Smooth muscle cell of the brain vasculature (primary cell): ENCODE data around the gene PLEKHD1.

Experiments used
- DNase-seq: peaks from one replicate; pipeline ENCODE4 v3.0.0-alpha.2; 2012; ENCODE audit warnings: low read depth, low spot score

The PLEKHD1 gene

DNA sequence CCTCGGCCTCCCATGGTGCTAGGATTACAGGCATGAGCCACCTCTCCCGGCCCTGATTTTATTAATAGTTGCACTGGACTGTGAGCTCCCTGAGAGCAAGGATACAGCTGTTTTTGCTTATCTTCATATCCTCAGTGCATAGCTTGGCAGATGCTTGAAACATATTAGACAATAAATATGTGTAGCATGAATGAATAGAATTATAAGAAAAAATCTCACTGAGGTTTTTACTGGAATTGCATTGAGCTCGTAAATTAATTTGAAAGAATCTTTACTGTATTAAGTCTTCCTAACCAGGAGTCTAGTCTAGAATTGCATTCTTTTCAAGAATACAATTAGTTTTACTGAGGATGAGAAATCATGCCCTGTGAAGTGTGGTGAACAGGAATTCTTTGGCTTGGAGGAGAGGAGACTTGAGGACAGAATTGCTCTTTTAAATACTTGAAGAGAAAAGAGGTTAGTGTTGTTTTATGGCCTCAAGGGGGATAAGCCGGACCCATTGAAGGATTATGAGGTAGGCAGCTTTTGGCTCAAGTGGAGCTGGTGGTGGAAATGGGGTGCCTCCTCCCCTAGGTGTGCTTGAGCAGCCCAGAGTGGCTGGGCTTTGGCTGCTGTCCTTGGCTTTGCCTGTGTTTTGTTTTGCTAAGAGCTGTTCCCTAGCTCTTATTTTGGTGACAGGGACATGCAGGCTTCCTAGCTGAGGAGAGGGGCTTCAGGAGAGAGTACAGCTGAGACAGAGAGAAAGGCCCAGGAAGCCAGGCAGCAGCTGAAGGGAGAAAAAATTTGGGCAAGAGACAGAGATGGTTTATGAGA is 34.0 kb downstream of the PLEKHD1 start:
- DNase-seq, result no peak

DNA sequence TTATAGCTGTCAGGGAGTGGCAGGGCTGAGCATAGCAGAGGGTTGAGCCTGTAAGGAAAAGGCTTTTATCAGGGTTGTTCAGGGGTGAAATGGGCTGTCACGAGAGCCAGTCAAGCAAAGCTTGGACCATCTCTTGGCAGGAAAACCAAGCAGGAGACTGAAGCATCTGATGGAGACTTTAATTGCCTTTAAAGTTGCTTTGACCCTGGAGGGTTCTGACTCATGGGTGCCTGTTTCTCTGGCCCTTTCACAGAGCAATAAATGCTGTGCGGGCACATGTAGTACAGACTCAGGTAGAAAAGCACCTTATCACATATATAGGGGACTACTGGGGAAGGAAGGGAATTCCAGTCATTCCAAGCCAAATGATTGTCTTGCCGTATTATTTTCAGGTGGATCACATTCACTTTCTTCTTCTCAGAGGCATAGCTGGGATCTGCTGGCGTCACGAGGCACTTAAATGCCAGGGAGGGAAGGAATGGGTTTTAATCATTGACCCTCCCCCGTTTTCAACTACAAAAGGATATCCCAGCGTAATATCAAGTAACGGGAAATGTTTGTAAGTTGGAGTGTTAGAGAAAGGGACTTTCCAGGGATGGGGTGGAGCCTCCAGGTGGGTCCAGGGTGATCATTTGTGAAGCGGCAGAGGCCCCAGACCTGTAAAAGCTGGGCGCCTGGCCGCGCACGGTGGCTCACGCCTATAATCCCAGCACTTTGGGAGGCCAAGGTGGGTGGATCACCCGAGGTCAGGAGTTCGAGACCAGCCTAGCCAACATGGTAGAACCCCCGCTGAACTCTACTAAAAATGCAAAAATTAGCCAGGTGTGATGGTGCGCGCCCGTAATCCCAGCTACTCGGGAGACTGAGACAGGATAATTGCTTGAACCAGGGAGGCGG is 34.9 kb downstream of the PLEKHD1 start:
- no peak for DNase-seq

DNA sequence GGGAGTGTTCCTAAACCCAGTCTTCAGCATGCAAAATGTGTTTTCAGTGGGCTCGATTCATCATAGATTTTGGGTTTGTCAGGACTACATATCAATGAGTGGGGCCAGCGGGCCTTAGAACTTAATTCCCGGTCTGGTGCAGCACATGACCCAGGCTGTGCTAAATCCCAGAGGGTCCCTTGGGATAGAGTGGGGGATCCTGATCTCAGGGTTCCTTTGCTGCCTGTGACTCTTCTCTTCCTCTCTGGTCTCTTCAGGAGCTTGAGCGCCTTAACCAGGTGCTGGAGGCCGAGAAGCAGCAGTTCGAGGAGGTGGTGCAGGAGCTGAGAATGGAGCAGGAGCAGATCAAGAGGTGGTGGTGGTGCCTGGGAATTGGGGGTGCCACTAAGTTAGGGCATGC is 37.5 kb downstream of the PLEKHD1 start:
- DNase-seq, result no peak

DNA sequence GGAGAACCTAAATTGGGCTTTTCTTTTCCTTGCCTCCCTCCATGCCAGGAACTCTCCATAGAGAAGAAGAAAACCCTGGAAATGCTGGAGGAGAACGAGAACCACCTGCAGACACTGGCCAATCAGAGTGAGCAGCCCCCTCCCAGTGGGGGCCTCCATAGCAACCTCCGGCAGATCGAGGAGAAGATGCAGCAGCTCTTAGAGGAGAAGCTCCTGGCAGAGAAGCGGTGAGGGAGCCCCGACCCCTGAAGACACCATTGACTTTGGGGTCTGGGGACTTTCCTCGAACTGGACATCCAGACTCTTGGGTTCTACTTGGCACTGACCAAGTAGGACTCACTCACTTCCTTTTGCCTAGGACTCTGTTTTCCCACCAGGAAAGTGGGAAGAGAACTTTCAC is 41.4 kb downstream of the PLEKHD1 start:
- DNase-seq, result no peak

DNA sequence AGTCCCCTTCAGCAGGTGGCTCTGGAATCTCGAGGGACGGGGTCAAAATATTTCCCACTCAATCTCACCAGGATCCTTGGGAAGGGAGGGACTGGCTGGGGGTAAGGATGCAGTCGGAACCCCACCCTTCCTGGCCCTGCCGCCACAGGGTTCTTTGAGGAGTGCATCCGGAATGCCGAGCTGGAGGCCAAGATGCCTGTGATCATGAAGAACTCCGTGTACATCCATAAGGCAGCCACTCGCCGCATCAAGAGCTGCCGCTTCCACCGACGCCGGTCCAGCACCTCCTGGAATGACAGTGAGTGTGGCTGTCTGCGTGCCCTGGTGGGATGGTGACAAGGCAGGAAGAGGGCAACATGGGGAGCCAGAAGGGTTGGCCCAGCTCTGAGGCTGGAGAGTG is 43.1 kb downstream of the PLEKHD1 start:
- DNase-seq, result no peak

DNA sequence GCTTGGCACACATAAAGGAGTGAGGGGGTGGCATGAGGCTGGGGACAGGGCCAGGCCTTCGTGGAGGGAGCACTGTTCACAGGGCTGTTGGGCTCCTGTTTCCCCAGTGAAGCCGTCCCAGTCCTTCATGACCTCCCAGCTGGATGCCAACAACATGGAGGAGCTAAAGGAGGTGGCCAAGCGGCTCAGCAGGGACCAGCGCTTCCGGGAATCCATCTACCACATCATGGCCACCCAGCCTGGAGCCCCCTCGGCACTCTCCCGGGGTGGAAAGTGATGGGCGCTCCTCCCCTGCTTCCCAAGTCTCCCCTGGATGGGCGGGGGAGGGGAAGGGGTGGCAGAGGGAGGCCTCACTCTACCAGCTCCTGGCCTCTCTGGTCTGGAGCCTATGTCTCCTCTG is 43.6 kb downstream of the PLEKHD1 start:
- no peak for DNase-seq

DNA sequence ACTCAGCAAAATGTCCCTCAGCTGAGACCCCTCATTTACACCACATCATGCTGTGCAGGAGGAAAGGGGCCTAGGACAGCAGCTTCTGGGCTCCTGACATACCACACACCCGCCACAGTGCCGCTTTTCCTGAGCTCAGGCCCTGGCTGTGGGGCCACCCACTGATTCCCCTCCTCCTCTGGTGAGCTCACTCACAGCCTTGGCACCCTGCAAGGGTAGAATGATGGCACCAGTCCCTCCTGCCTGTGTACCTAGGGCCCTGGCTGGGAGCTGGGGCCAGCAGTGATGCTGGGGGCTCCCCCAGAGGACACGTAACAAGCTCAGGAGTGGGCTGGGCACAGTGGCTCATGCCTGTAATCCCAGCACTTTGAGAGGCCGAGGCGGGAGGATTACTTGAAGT is 44.4 kb downstream of the PLEKHD1 start:
- no peak for DNase-seq

DNA sequence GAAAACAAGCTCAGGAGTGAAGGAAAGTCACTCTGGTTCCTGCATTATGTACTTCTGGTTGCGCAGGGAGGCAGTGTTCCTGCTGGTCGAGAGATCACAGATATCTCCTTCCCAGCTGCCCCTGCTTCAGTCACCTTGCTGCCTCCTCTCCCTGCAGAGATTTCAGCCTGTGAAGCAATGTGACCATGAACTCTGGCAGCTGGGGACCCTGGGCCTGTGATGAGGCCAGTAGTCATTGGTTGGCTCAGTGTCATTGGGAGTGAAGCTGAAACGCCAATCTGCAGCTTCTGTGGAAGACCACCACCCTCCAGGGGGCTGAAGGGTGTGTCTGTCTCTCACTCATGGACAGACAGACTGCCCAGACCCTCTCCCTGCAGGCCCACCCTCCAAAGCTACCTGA is 45.0 kb downstream of the PLEKHD1 start:
- no peak for DNase-seq

DNA sequence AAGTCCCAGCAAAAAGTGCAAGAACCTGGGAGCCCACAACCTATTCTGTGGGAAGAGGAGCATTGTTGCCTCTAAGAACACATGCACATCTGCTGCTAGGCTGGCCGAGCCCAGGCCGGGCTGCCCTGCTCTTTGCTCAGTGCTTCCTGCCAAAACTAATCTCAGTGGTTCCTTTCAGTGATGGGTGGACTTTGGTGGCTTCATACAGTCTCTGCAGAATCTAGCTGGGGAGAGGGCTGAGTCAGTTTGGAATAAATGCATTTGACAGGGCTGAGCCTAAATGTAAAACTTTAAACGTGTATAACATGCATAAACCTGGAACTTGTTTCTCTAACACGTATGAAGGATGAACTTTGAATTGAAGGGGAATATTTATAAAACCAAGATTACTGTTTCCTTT is 45.6 kb downstream of the PLEKHD1 start:
- no peak for DNase-seq

DNA sequence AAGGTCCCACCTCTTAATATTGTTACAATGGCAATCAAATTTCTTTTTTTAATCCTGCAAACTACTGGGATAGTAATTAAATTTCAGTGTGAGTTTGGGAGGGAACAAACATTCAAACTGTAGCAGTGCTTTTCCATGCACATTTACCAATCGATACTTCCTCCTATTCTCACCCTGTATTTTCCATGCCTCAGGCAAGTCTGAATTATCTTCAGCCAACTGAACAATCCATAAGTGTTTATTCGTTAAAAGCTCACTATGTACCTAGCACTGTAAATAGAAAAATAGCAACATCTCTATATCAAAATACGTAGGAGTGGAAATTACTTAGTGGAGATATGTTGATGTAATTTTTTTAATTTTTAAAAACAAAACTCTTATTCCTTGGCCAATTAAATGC is 46.6 kb downstream of the PLEKHD1 start:
- no peak for DNase-seq

DNA sequence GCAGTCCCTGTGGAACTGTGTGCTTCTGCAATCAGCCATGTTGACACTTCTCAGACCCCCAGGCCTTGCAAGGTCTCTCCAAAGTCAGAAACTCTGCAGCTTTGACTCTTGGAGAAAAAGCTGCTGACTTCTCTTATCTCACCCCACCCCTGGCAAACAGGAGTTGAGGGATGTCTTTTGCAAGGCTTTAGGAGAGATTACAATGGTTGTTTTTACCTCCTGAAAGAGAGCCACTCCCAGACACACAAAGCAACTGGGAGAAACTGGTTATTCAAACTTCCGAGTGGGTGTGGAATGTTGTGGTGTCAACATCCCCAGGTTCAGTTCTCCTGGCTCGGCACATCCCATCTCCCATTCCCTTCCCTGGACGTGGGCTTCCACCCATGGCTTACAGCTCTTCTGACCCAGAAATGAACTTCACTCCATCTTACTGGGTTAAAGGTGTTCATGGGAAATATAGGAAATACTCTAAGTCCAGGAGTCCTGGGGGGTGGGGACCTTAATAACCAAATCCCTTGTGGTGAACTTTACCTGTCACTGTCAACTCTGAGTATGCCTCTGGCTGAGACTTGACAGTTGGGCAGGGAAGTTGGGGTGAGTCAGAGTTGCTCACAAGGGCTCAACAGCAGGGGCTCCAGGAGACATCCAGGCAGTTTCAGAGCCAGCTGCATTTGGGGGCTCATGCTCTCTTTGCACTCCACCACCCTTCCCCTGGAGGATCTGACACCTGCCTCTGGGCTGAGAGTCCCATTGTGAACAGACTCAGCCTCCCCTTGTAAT is 48.2 kb downstream of the PLEKHD1 start:
- no peak for DNase-seq

DNA sequence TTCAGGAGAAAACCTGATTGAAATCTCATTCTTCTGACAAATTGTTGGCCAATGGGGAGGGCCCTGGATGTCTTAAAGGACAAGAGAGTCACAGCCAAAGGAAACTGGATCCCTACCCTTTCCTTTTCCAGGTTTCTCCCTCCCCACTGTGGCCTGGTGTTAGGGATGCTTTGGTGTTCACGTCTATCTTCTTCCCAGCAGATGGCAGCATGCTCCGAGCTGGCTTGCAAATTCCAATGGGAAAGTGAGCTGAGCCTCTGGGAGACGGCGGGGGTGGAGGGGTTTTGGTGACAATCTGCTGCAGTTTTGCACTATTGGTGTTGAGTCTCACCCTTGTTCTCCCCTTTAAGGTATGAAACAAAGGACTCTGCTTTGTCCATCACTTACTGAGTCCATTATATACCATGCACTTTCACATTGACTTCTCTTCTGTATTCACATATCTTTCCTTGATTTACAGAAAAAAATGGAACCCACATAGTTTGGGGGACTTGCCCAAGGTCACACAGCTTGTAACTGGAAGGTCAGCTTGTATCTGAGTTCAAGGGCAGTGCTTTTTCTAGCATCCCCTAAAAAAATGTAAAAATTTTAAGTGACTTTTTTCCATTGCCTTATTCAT is 50.8 kb downstream of the PLEKHD1 start:
- DNase-seq, result peak; percentile 6

DNA sequence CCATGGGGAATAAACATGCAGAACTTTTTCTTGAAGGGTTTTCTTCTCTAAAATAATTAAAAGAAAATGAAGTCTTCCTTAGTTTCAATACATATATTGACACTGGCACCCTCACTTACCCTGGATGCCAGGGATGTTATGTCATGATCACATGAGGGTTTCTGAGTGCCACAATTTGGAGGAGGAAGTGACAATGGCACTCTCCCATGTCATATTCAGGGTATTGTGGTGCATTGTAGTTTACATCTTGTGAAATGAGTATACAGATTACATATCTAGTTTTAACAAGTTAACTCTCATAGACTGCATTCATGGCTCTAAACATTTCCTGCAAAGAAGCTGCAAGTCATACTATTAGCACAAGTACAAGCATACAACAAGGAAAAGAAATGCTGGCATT is 52.4 kb downstream of the PLEKHD1 start:
- DNase-seq, result no peak

DNA sequence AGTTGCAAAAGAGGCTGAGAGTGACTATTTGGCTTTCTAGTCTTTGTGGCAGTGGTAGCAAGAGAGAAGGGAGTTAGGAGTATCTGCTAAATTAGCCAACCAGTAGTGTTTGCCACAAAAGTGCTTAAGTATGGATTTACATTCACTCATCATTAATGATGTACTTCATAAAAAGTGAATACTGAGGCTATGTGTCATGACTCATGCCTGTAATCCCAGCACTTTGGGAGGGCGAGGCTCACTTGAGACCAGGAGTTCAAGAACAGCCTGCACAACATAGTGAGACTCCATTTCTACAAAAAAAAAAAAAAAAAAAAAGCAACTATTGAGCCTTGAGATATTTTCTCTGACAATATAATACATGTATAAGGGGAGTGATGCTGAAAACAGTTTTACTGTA is 53.4 kb downstream of the PLEKHD1 start:
- DNase-seq, result no peak

DNA sequence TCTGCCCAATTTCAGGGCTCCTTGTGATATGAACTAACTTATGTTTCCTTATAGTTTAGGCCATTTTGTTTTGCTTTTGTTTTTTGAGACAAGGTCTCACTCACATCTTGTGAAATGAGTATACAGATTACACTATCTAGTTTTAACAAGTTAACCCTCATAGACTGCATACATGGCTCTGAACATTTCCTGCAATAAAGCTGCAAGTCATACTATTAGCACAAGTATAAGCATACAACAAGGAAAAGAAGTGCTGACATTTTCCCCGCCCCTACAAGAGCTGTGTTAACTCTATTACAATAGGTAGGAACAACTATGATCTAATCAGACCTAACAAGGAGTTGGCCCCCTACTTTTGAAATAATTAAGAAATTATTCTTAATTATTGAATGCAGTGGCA is 54.2 kb downstream of the PLEKHD1 start:
- DNase-seq, result no peak

DNA sequence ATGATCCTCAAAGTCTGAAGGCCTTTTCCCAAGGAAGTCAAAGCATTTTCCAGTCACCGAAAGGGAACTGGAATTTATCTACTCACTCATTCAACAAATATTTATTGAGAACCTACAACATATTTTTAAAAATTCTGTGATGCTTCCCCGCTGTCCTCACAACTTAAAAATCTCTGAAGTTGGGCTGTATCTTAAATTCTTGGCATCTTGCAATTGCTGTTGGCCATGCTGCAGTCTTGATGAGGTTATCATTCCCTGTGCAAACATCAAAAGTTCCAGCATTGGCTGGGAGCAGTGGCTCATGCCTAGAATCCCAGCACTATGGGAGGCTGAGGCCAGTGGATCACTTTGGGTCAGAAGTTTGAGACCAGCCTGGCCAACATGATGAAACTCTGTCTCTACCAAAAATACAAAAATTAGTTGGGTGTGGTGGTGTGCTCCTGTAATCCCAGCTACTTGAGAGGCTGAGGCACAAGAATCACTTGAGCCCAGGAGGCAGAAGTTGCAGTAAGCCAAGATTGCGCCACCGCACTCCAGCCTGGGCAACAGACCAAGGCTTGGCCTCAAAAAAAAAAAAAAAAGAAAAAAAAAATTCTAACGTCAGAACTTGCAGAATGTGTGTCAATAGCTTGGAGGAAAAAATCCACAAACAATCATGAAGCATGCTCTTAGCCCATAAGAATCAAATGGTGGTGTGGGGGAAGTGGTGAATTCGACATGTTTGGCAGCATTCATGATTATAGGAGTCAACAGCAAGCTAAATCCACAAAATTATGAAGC is 55.3 kb downstream of the PLEKHD1 start:
- no peak for DNase-seq

DNA sequence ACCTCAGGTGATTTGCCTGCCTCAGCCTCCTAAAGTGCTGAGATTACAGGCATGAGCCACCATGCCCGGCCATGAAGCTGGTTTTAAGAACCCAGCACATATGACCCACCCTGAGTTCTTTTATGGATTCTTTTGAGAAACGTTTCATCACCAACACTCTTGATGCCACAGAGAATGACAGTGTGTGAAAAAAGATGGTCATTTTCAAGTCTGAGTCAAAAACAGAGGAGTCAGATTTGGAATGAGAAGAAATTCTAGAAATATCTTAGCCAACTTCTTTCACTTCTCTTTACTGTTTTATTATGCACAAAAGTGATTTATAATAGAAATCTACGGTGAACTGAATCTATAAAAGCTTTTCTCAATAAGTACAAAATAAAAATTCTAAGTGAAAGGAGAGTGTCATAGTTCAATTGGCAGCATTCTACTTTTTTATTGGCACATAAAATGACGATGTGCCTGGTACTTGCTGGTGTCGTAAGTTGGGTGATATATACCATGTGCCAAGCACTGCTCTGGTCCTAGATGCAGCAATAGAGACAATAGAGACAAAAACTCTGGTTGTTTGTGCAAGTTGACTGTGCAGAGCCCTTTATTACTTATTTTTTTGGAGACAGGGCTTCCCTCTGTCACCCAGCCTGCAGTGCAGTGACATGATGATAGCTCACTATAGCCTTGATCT is 56.3 kb downstream of the PLEKHD1 start:
- no peak for DNase-seq

DNA sequence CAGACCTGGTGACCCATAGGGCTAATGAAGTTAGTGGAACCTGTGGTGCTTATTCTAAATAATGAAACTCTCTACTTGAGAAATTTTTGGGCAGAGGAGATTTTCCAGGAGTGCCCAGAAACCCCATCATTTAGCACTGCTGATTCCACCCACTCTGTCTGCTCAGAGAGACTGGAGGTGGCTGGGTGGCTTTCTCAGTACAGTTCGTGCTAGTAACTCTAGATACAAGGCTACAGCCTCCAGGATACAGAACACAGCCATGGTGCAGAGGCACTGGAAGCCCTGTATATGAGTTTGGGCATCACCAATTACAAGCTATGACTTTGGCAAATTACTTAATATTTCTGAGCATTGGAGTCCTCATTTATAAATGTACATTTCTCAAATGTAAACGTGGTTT is 57.8 kb downstream of the PLEKHD1 start:
- DNase-seq, result no peak

DNA sequence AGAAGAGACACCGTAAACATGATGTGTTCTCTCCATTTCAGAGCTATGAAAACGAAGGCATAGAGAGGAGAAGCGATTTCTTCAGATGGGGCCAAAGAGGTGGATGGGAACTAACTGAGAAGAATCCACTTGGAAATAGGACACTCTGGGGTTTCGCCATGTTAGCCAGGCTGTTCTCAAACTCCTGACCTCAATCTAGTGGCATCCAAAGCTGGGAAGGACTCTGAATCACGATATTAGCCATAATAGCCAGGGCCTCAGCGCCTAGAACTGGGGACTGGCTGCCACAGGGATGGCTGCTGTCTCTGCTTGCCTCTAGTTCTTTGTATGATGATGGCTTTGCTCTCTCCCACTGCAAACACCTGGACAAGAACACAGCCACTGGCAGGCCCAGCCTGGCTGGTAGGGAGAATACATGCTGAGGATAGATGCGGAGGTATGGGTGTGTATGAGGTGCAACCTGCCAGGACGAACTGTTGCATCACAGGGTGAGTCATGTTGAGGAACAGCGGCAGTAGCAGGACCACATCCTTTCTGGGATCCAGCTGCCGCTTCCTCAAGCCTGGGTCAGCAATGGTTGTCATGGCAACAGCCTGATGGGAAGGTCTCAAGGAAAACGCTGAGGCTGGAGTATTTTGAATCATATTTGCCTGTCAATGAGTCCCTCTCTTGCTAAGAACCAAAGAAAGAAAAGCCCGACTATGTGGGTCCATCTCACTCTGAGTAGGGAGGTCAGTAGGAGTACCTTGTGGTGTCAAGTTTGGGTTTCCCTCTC is 59.0 kb downstream of the PLEKHD1 start:
- no peak for DNase-seq
